Mesenchymal stem cell (in vitro differentiated cells and primary cell): ENCODE measurements around the gene CAMTA1.

Experiments used
- DNase-seq: peaks from one replicate; pipeline ENCODE4 v3.0.0-alpha.2; 2013
- H2AFZ ChIP-seq: one replicate; pipeline ENCODE4 v1.6.1; 2013; ENCODE audit warnings: low read depth, mild to moderate bottlenecking, control low read depth, inconsistent platforms, low read length, moderate library complexity
- H2AK5ac ChIP-seq: 2 replicates; pipeline ENCODE4 v1.6.1; 2013; ENCODE audit warnings: low read length, moderate library complexity, mild to moderate bottlenecking, inconsistent platforms; ENCODE audit not compliant: severe bottlenecking
- H2BK120ac ChIP-seq: one replicate; pipeline ENCODE4 v1.6.1; 2013; ENCODE audit warnings: low read depth, mild to moderate bottlenecking, inconsistent platforms, low read length, moderate library complexity
- H2BK12ac ChIP-seq, 2 experiments: one replicate each; pipeline ENCODE4 v1.6.1; 2013; ENCODE audit warnings: inconsistent platforms in 2 of 2, low read length in 2 of 2, mild to moderate bottlenecking in 2 of 2, moderate library complexity in 2 of 2, control low read depth in 1 of 2
- H2BK15ac ChIP-seq: one replicate; pipeline ENCODE4 v1.6.1; 2013; ENCODE audit warnings: mild to moderate bottlenecking, low read depth, inconsistent platforms; ENCODE audit not compliant: poor library complexity, severe bottlenecking
- H2BK5ac ChIP-seq: 2 replicates; pipeline ENCODE4 v1.6.1; 2013; ENCODE audit warnings: low read depth, mild to moderate bottlenecking, low read length, control low read depth, inconsistent platforms; ENCODE audit not compliant: poor library complexity, severe bottlenecking
- H3K14ac ChIP-seq, 2 experiments: one replicate each; pipeline ENCODE4 v1.6.1; 2013; ENCODE audit warnings: inconsistent platforms in 2 of 2, low read length in 2 of 2, control low read depth in 1 of 2, mild to moderate bottlenecking in 1 of 2, moderate library complexity in 1 of 2
- H3K18ac ChIP-seq, 2 experiments: one replicate each; pipeline ENCODE4 v1.6.1; 2013; ENCODE audit warnings: inconsistent platforms in 2 of 2, low read length in 2 of 2, control low read depth in 1 of 2, low read depth in 1 of 2, mild to moderate bottlenecking in 1 of 2
- H3K23ac ChIP-seq, 2 experiments: one replicate each; pipeline ENCODE4 v1.6.1; 2013; ENCODE audit warnings: inconsistent platforms in 2 of 2, low read length in 2 of 2, mild to moderate bottlenecking in 2 of 2, moderate library complexity in 2 of 2, control low read depth in 1 of 2
- H3K27ac ChIP-seq: 2 replicates; pipeline ENCODE4 v1.5.1; 2013; ENCODE audit warnings: mild to moderate bottlenecking, moderate library complexity, low read length, control low read depth, inconsistent platforms; ENCODE audit not compliant: poor library complexity, severe bottlenecking
- H3K27me3 ChIP-seq, 2 experiments: 2 replicates each; pipeline versions ENCODE4 v1.6.1 to v1.7.0; 2013; ENCODE audit warnings: low read length in 2 of 2, mild to moderate bottlenecking in 2 of 2, moderate library complexity in 2 of 2, control low read depth in 1 of 2, inconsistent platforms in 1 of 2; ENCODE audit not compliant: control insufficient read depth in 1 of 2, insufficient read depth in 1 of 2
- H3K36me3 ChIP-seq, 2 experiments: 2 replicates each; pipeline versions ENCODE4 v1.6.1 to v1.7.0; 2013; ENCODE audit warnings: low read length in 2 of 2, control low read depth in 1 of 2, inconsistent platforms in 1 of 2, low read depth in 1 of 2, mild to moderate bottlenecking in 1 of 2; ENCODE audit not compliant: insufficient read depth in 2 of 2, control insufficient read depth in 1 of 2
- H3K4ac ChIP-seq, 2 experiments: one replicate each; pipeline ENCODE4 v1.6.1; 2013; ENCODE audit warnings: inconsistent platforms in 2 of 2, low read length in 2 of 2, mild to moderate bottlenecking in 2 of 2, moderate library complexity in 2 of 2, control low read depth in 1 of 2, low read depth in 1 of 2
- H3K4me1 ChIP-seq: 2 replicates; pipeline ENCODE4 v1.6.1; 2013; ENCODE audit warnings: low read depth, low read length, control low read depth; ENCODE audit not compliant: control insufficient read depth, insufficient read depth
- H3K4me2 ChIP-seq: 2 replicates; pipeline ENCODE4 v1.6.1; 2013; ENCODE audit warnings: low read length, mild to moderate bottlenecking, inconsistent platforms; ENCODE audit not compliant: poor library complexity, severe bottlenecking
- H3K4me3 ChIP-seq, 2 experiments: 2 replicates each; pipeline versions ENCODE4 v1.5.1 to v1.7.0; 2013; ENCODE audit warnings: low read length in 2 of 2, mild to moderate bottlenecking in 2 of 2, control low read depth in 1 of 2, low read depth in 1 of 2; ENCODE audit not compliant: insufficient read depth in 1 of 2
- H3K79me1 ChIP-seq: replicated peaks from 2 replicates; pipeline ENCODE4 v1.6.1; 2013; ENCODE audit warnings: mild to moderate bottlenecking, control low read depth, low read length, inconsistent platforms; ENCODE audit not compliant: poor library complexity, severe bottlenecking
- H3K9ac ChIP-seq: 2 replicates; pipeline ENCODE4 v1.7.0; 2013; ENCODE audit warnings: mild to moderate bottlenecking, low read length, moderate library complexity
- H3K9me3 ChIP-seq: 2 replicates; pipeline ENCODE4 v1.7.0; 2013; ENCODE audit warnings: mild to moderate bottlenecking, low read length; ENCODE audit not compliant: control insufficient read depth
- H4K8ac ChIP-seq: one replicate; pipeline ENCODE4 v1.6.1; 2013; ENCODE audit warnings: inconsistent platforms, mild to moderate bottlenecking, low read length, moderate library complexity
- H4K91ac ChIP-seq: one replicate; pipeline ENCODE4 v1.6.1; 2013; ENCODE audit warnings: mild to moderate bottlenecking, low read length, inconsistent platforms
- WGBS: methylation state at CpG from one replicate; pipeline ENCODE4 v1.1.7; 2013; ENCODE audit warnings: mixed read lengths; 5-methylcytosine and 5-hydroxymethylcytosine counted together

CAMTA1 gene

GRCh38 chr1:7333620-7334019 is 548.4 kb downstream of the CAMTA1 start:
- H3K27me3 ChIP-seq, result peaks cover 0 to 8% of the 10 kb centered on the region in 2 experiments
- no peak overlapping the region for H2BK12ac ChIP-seq
- H4K8ac ChIP-seq, result no peak overlapping the region
- no peak overlapping the region for H2BK120ac ChIP-seq
- H3K18ac ChIP-seq, result peak overlapping the region in 1 of 2 experiments; percentile 25
- no peak overlapping the region for H3K27ac ChIP-seq
- no peaks in the 10 kb centered on the region for H3K79me1 ChIP-seq
- H2AK5ac ChIP-seq, result no peak overlapping the region
- WGBS, result 96% methylated on average over 5 of the region's 8 CpGs
- H3K4ac ChIP-seq, result no peak overlapping the region
- no peak overlapping the region for H3K23ac ChIP-seq
- H3K4me1 ChIP-seq, result peaks cover 18% of the 10 kb centered on the region
- H2BK15ac ChIP-seq, result no peak overlapping the region
- H2BK5ac ChIP-seq, result no peak overlapping the region
- H3K36me3 ChIP-seq, result no peaks in the 10 kb centered on the region
- no peak overlapping the region for H3K9ac ChIP-seq
- H3K14ac ChIP-seq, result no peak overlapping the region
- no peak overlapping the region for H4K91ac ChIP-seq
- H2AFZ ChIP-seq, result no peak overlapping the region
- DNase-seq, result no peak
- no peaks in the 10 kb centered on the region for H3K9me3 ChIP-seq
- no peak overlapping the region for H3K4me2 ChIP-seq
- no peak overlapping the region for H3K4me3 ChIP-seq

- Histone ChIP-seq H3K18ac (no peak overlapping the region), H3K4me1 (peaks cover 18% of the 10 kb centered on the region), H4K8ac (peak overlapping the region; percentile 66), H3K36me3 (no peaks in the 10 kb centered on the region), H3K4me3 (no peak overlapping the region), H3K79me1 (no peaks in the 10 kb centered on the region), H3K4me2 (no peak overlapping the region), H3K14ac (no peak overlapping the region), H2BK120ac (peak overlapping the region; percentile 19), H3K27me3 (peaks cover 0 to 8% of the 10 kb centered on the region in 2 experiments), H3K27ac (no peak overlapping the region), H2BK12ac (peak overlapping the region in 1 of 2 experiments; percentile 61), H3K9me3 (no peaks in the 10 kb centered on the region), H2BK5ac (no peak overlapping the region), H4K91ac (no peak overlapping the region), H3K23ac (no peak overlapping the region), H2AK5ac (no peak overlapping the region), H3K9ac (no peak overlapping the region), H2AFZ (no peak overlapping the region), H2BK15ac (no peak overlapping the region), H3K4ac (no peak overlapping the region)
- peak; percentile 58 for DNase-seq
- 32% methylated on average over 10 of the region's 10 CpGs for WGBS
Observed at GRCh38 chr1:7334475-7335035, 549.3 kb downstream of the CAMTA1 start.

- no peak overlapping the region for H2BK5ac ChIP-seq
- H3K14ac ChIP-seq, result no peak overlapping the region
- peak; percentile 46 for DNase-seq
- H4K8ac ChIP-seq, result no peak overlapping the region
- no peak overlapping the region for H2AFZ ChIP-seq
- no peaks in the 10 kb centered on the region for H3K9me3 ChIP-seq
- H3K18ac ChIP-seq, result no peak overlapping the region
- H3K4me3 ChIP-seq, result no peak overlapping the region
- H2BK12ac ChIP-seq, result no peak overlapping the region
- H3K4me2 ChIP-seq, result no peak overlapping the region
- H2AK5ac ChIP-seq, result no peak overlapping the region
- 62% methylated on average over 13 of the region's 13 CpGs for WGBS
- H3K9ac ChIP-seq, result no peak overlapping the region
- peaks cover 18% of the 10 kb centered on the region for H3K4me1 ChIP-seq
- no peak overlapping the region for H4K91ac ChIP-seq
- H3K79me1 ChIP-seq, result no peaks in the 10 kb centered on the region
- no peak overlapping the region for H2BK120ac ChIP-seq
- no peaks in the 10 kb centered on the region for H3K36me3 ChIP-seq
- H3K4ac ChIP-seq, result peak overlapping the region in 1 of 2 experiments; percentile 71
- peaks cover 0 to 8% of the 10 kb centered on the region in 2 experiments for H3K27me3 ChIP-seq
- no peak overlapping the region for H3K23ac ChIP-seq
- no peak overlapping the region for H3K27ac ChIP-seq
- H2BK15ac ChIP-seq, result no peak overlapping the region
Observed at GRCh38 chr1:7335224-7335879, 550.1 kb downstream of the CAMTA1 start.

DNA sequence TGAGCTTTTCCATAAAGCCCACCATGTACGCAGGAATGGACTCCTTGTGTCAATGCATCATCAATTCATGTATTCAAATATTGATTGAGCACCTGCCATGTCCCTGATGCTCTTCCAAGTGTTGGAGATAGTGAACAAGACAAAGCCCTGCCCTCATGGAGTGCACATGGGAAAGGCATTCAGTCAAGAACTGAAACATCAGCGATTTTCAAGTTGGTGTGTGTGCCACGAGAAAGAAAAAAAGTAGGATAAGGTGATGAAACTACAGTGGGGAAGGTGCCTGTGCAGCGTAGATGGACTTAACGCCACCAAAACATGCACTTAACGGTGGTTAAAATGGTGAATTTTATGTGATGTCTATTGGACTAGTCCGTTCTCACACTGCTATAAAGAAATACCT is 553.2 kb downstream of the CAMTA1 start:
- Histone ChIP-seq H3K9ac (no peak overlapping the region), H3K27me3 (peaks cover 0 to 5% of the 10 kb centered on the region in 2 experiments), H4K8ac (no peak overlapping the region), H2BK120ac (no peak overlapping the region), H4K91ac (no peak overlapping the region), H2BK12ac (no peak overlapping the region), H3K27ac (no peak overlapping the region), H2AK5ac (no peak overlapping the region), H2BK5ac (no peak overlapping the region), H3K4me3 (no peak overlapping the region), H2BK15ac (no peak overlapping the region), H3K9me3 (no peaks in the 10 kb centered on the region), H3K79me1 (no peaks in the 10 kb centered on the region), H3K36me3 (no peaks in the 10 kb centered on the region), H3K4ac (no peak overlapping the region), H2AFZ (no peak overlapping the region), H3K4me2 (no peak overlapping the region), H3K23ac (no peak overlapping the region), H3K18ac (no peak overlapping the region), H3K14ac (no peak overlapping the region), H3K4me1 (peaks cover 15% of the 10 kb centered on the region)
- whole genome bisulfite sequencing, result 93% methylated on average over 7 of the region's 7 CpGs
- DNase-seq, result no peak
